GM23248 (cell line): ENCODE results near the gene AKT2. TPM values are rescaled to one million over a fixed set of nuclear protein-coding genes. Genes with fewer than 3 reads are reported as not detected.

Experiments used
- DNase-seq: peaks from one replicate; pipeline ENCODE4 v3.0.0-alpha.2; 2015
- H2AFZ ChIP-seq: fragments of 200-600 bp; sonication (generic); 2 replicates; pipeline ENCODE4 v1.6.1; 2016; ENCODE audit warnings: antibody characterized with exemption
- H3F3A ChIP-seq: fragments of 200-600 bp; sonication (generic); 2 replicates; pipeline ENCODE4 v1.6.1; 2016; ENCODE audit warnings: mild to moderate bottlenecking, antibody characterized with exemption, mixed run types; ENCODE audit not compliant: insufficient read depth
- H3K27ac ChIP-seq: fragments of 200-600 bp; sonication (generic); 2 replicates; pipeline ENCODE4 v1.5.1; 2016; ENCODE audit warnings: mild to moderate bottlenecking
- H3K27me3 ChIP-seq: fragments of 200-600 bp; sonication (generic); replicated peaks from 2 replicates; pipeline ENCODE4 v1.6.1; 2016; ENCODE audit warnings: mild to moderate bottlenecking; ENCODE audit not compliant: insufficient read depth
- H3K36me3 ChIP-seq: fragments of 200-600 bp; sonication (generic); 2 replicates; pipeline ENCODE4 v1.6.1; 2016; ENCODE audit warnings: low read depth, mild to moderate bottlenecking
- H3K4me1 ChIP-seq: fragments of 200-600 bp; sonication (generic); 2 replicates; pipeline ENCODE4 v1.6.1; 2016; ENCODE audit warnings: mild to moderate bottlenecking; ENCODE audit not compliant: insufficient read depth
- H3K4me2 ChIP-seq: fragments of 200-600 bp; sonication (generic); one replicate; pipeline ENCODE4 v1.6.1; 2016; ENCODE audit warnings: mild to moderate bottlenecking; ENCODE audit not compliant: unreplicated experiment
- H3K4me3 ChIP-seq: fragments of 200-600 bp; sonication (generic); 2 replicates; pipeline ENCODE4 v1.5.1; 2016; ENCODE audit warnings: mild to moderate bottlenecking
- H3K79me2 ChIP-seq: fragments of 200-600 bp; sonication (generic); 2 replicates; pipeline ENCODE4 v1.6.1; 2016; ENCODE audit warnings: mild to moderate bottlenecking; ENCODE audit not compliant: insufficient read depth
- H3K9ac ChIP-seq: fragments of 200-600 bp; sonication (generic); 2 replicates; pipeline ENCODE4 v1.6.1; 2016; ENCODE audit warnings: mild to moderate bottlenecking
- H3K9me2 ChIP-seq: fragments of 200-600 bp; sonication (generic); 2 replicates; pipeline ENCODE4 v1.6.1; 2016; ENCODE audit warnings: mixed run types, mild to moderate bottlenecking, moderate library complexity; ENCODE audit not compliant: insufficient read depth
- H3K9me3 ChIP-seq: fragments of 200-600 bp; sonication (generic); one replicate; pipeline ENCODE4 v1.6.1; 2017; ENCODE audit warnings: low read depth
- H4K20me1 ChIP-seq: fragments of 200-600 bp; sonication (generic); 2 replicates; pipeline ENCODE4 v1.6.0; 2016; ENCODE audit not compliant: insufficient read depth
- EZH2 ChIP-seq: fragments of 200-600 bp; sonication (generic); IDR thresholded peaks from 2 replicates; pipeline ENCODE4 v1.6.1; 2018; ENCODE audit warnings: antibody characterized with exemption, mild to moderate bottlenecking; ENCODE audit not compliant: insufficient read depth, poor library complexity, severe bottlenecking
- EZH2phosphoT487 ChIP-seq: fragments of 200-600 bp; sonication (generic); IDR thresholded peaks from 2 replicates; pipeline ENCODE4 v1.6.1; 2018; ENCODE audit warnings: antibody characterized with exemption, moderate library complexity, mild to moderate bottlenecking, low read depth; ENCODE audit not compliant: insufficient read depth
- WGBS, 2 experiments: methylation state at CpG; one replicate each; pipeline ENCODE4 v1.1.6; 2015 to 2017; ENCODE audit warnings: low lambda C conversion rate in 2 of 2, low coverage in 1 of 2; ENCODE audit errors: missing lambda C conversion rate in 2 of 2; 5-methylcytosine and 5-hydroxymethylcytosine counted together
- in situ Hi-C: fragments of 300-500 bp; cut with MboI; formaldehyde crosslinking; loops from 2 replicates; pipeline ENCODE4 v1.15.0; 2020
- polyA plus RNA-seq: library from polyadenylated mRNA; unstranded; fragments of >200 nt; fragmentation: Nextera tagmentation; extraction: Ambion mirVana; gene quantifications from 2 replicates; pipeline ENCODE4 v1.2.1, GENCODE V29; 2016
- total RNA-seq: library from RNA; depleted of rRNA; stranded (reverse); fragments of >200 nt; shearing (Covaris generic); gene quantifications from 2 replicates; pipeline ENCODE4 v1.2.3, GENCODE V29; 2014

Gene AKT2
- total and polyA plus RNA-seq, 2 experiments from 2014 or later: 41.5 to 123 TPM

- Histone ChIP-seq H3K36me3 (no peaks in the 10 kb centered on the region), H3F3A (no peaks in the 10 kb centered on the region), H3K9me3 (no peaks in the 10 kb centered on the region), H3K4me3 (no peak overlapping the region), H3K4me1 (no peaks in the 10 kb centered on the region), H3K27me3 (no peaks in the 10 kb centered on the region), H2AFZ (no peak overlapping the region), H3K4me2 (no peak overlapping the region), H4K20me1 (no peaks in the 10 kb centered on the region), H3K79me2 (peaks cover 94% of the 10 kb centered on the region), H3K27ac (no peak overlapping the region), H3K9me2 (no peaks in the 10 kb centered on the region), H3K9ac (no peak overlapping the region)
- in situ Hi-C loops: no loop called here
- no peak for DNase-seq
- 77 to 79% methylated on average over 12 of the region's 12 CpGs for WGBS, 2 experiments
- no peak for TF ChIP-seq EZH2
These were observed 37.3 kb downstream of the AKT2 start for GRCh38 chr19:40247735-40248262.

GRCh38 chr19:40247178-40247577 is 38.0 kb downstream of the AKT2 start:
- H3K4me3 ChIP-seq: no peak overlapping the region
- 83 to 89% methylated on average over 6 of the region's 6 CpGs for WGBS, 2 experiments
- DNase-seq: no peak
- H3K79me2 ChIP-seq: peaks cover 90% of the 10 kb centered on the region
- in situ Hi-C loops: no loop called here
- TF ChIP-seq EZH2phosphoT487: no peak
- no peak for TF ChIP-seq EZH2
- H3K27ac ChIP-seq: no peak overlapping the region
- H2AFZ ChIP-seq: no peak overlapping the region
- no peak overlapping the region for H3K9ac ChIP-seq
- no peaks in the 10 kb centered on the region for H3K9me2 ChIP-seq
- no peak overlapping the region for H3K4me2 ChIP-seq
- H3K36me3 ChIP-seq: no peaks in the 10 kb centered on the region
- no peaks in the 10 kb centered on the region for H3K4me1 ChIP-seq
- no peaks in the 10 kb centered on the region for H4K20me1 ChIP-seq
- no peaks in the 10 kb centered on the region for H3F3A ChIP-seq
- H3K27me3 ChIP-seq: no peaks in the 10 kb centered on the region
- H3K9me3 ChIP-seq: no peaks in the 10 kb centered on the region

- Histone ChIP-seq H4K20me1 (no peaks in the 10 kb centered on the region), H3K79me2 (peaks cover 83% of the 10 kb centered on the region), H3K4me2 (no peak overlapping the region), H3F3A (no peaks in the 10 kb centered on the region), H3K4me3 (no peak overlapping the region), H3K9me2 (no peaks in the 10 kb centered on the region), H3K9me3 (no peaks in the 10 kb centered on the region), H2AFZ (no peak overlapping the region), H3K36me3 (no peaks in the 10 kb centered on the region), H3K27ac (no peak overlapping the region), H3K9ac (no peak overlapping the region), H3K4me1 (no peaks in the 10 kb centered on the region), H3K27me3 (no peaks in the 10 kb centered on the region)
- in situ Hi-C loops: no loop called here
- TF ChIP-seq EZH2 (no peak), EZH2phosphoT487 (no peak)
- WGBS, 2 experiments: 93 to 94% methylated on average over 14 to 16 of the region's 16 CpGs
- DNase-seq: no peak
These were observed 38.7 kb downstream of the AKT2 start for GRCh38 chr19:40246292-40247073.

GRCh38 chr19:40245506-40246128 is 39.5 kb downstream of the AKT2 start:
- no peak overlapping the region for H2AFZ ChIP-seq
- no peaks in the 10 kb centered on the region for H3F3A ChIP-seq
- no peaks in the 10 kb centered on the region for H3K9me2 ChIP-seq
- H3K4me2 ChIP-seq: no peak overlapping the region
- TF ChIP-seq EZH2: no peak
- TF ChIP-seq EZH2phosphoT487: no peak
- no peak overlapping the region for H3K9ac ChIP-seq
- no peak overlapping the region for H3K27ac ChIP-seq
- H3K4me1 ChIP-seq: no peaks in the 10 kb centered on the region
- no peaks in the 10 kb centered on the region for H3K27me3 ChIP-seq
- peaks cover 74% of the 10 kb centered on the region for H3K79me2 ChIP-seq
- H3K4me3 ChIP-seq: no peak overlapping the region
- no peak for DNase-seq
- peaks cover 4% of the 10 kb centered on the region; the same call in 1 of the 2 replicates for H3K36me3 ChIP-seq
- 51 to 55% methylated on average over 9 of the region's 9 CpGs for WGBS, 2 experiments
- H4K20me1 ChIP-seq: no peaks in the 10 kb centered on the region
- no peaks in the 10 kb centered on the region for H3K9me3 ChIP-seq
- in situ Hi-C loops: no loop called here
